Kidney (tissue), 14 donors: Measurements from ENCODE around the gene GNA14. TPM values are rescaled to one million over a fixed set of nuclear protein-coding genes. Genes with fewer than 3 reads are reported as not detected.

Experiments
- DNase-seq, 5 donors: peaks; one replicate each; pipeline ENCODE4 v3.0.0-alpha.2; 2013 to 2020
- FAIRE-seq: peaks from 2 replicates; lab custom pipeline; 2012; peaks lifted over from hg19 to GRCh38; lab: Jason Lieb, UNC
- H3K27ac ChIP-seq, 2 donors: one replicate each; pipeline ENCODE4 v1.7.0; 2013; ENCODE audit warnings: low read depth in 2 of 2, low read length in 2 of 2, inconsistent platforms in 1 of 2
- H3K27me3 ChIP-seq: one replicate; pipeline ENCODE4 v1.7.1; 2013; ENCODE audit warnings: low read length, inconsistent platforms; ENCODE audit not compliant: control insufficient read depth, insufficient read depth
- H3K36me3 ChIP-seq, 3 donors: one replicate each; pipeline versions ENCODE4 v1.7.0 to v1.7.1; 2013; ENCODE audit warnings: low read length in 3 of 3, control low read depth in 1 of 3, inconsistent platforms in 1 of 3; ENCODE audit not compliant: insufficient read depth in 3 of 3, control insufficient read depth in 2 of 3
- H3K4me1 ChIP-seq, 3 donors: one replicate each; pipeline versions ENCODE4 v1.7.0 to v1.7.1; 2013; ENCODE audit warnings: low read length in 3 of 3, inconsistent platforms in 1 of 3, low read depth in 1 of 3; ENCODE audit not compliant: control insufficient read depth in 2 of 3, insufficient read depth in 2 of 3
- H3K4me3 ChIP-seq, 3 donors: one replicate each; pipeline versions ENCODE4 v1.7.0 to v1.8.1; 2013; ENCODE audit warnings: low read length in 3 of 3, control low read depth in 1 of 3, inconsistent platforms in 1 of 3
- H3K9ac ChIP-seq, 3 donors: one replicate each; pipeline versions ENCODE4 v1.7.0 to v1.7.1; 2013; ENCODE audit warnings: low read length in 3 of 3, control low read depth in 1 of 3, inconsistent platforms in 1 of 3
- H3K9me3 ChIP-seq, 3 donors: one replicate each; pipeline versions ENCODE4 v1.7.0 to v1.7.1; 2013; ENCODE audit warnings: low read length in 3 of 3, control low read depth in 1 of 3, inconsistent platforms in 1 of 3; ENCODE audit not compliant: control insufficient read depth in 2 of 3, insufficient read depth in 1 of 3
- CTCF ChIP-seq: IDR thresholded peaks from 3 replicates; pipeline ENCODE4 v1.5.1; 2012; ENCODE audit warnings: mild to moderate bottlenecking, moderate library complexity, borderline replicate concordance; ENCODE audit not compliant: insufficient read depth; ENCODE audit errors: extremely low read depth
- intact Hi-C: fragments of 100-400 bp; cut with DNase I; formaldehyde crosslinking; loops from one replicate; pipeline ENCODE4 v1.11.1; 2022
- polyA plus RNA-seq: library from polyadenylated mRNA; stranded (reverse); fragments of 350-450 nt; fragmentation: Illumina TruSeq; extraction: RNeasy Lipid Tissue Mini Kit (QIAGEN cat#74804); gene quantifications from one replicate; pipeline ENCODE4 v1.2.3, GENCODE V29; 2014; ENCODE audit warnings: low read depth, low replicate concordance; ENCODE audit not compliant: insufficient read depth
- total RNA-seq: library from RNA; stranded (reverse); fragmentation: NEBNext Ultra II Directional; extraction: Animal tissue kit (Norgen Biotek cat#: 25700); gene quantifications from one replicate; pipeline ENCODE4 v1.2.1, GENCODE V29; 2021
- donor health status: control.
- donor health status: control.
- donor health status: control.
- donor health status: control.
- donor health status: control.
- donor health status: DM: yes; HTN: yes; CAD: no.
- donor health status: Normal renal cell carcinoma (clear cell type).

Gene GNA14
- total and polyA plus RNA-seq, 2 donors from 2014 or later: 6.5 to 10.4 TPM

DNA sequence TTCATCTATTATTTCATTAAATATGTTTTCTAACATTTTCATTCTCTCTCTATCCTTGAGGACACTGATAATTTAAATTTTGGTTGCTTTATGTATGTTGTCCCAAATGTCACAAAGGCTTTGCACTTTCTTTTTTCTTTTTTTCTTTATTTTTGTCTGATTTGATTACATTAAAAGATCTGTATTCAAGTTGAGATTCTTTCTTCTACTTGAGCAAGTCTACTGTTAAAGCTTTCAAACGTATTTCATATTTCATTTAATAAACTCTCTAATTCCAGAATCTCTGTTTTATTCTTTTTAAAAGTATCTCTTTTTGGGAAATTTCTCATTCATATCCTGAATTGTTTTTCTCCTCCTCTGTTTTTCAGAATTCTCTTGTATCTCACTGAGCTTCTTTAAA, 106.5 kb downstream of the GNA14 start:
- Histone ChIP-seq H3K27me3 (no peaks in the 10 kb centered on the region), H3K4me3 (no peak overlapping the region), H3K27ac (no peak overlapping the region), H3K36me3 (no peaks in the 10 kb centered on the region), H3K9me3 (peaks cover 0 to 16% (median 2%) of the 10 kb centered on the region in 3 donors), H3K4me1 (no peaks in the 10 kb centered on the region), H3K9ac (no peak overlapping the region)
- FAIRE-seq: no peak
- TF ChIP-seq CTCF: no peak
- no peak for DNase-seq
- intact Hi-C loops: no loop called here

- H3K27ac ChIP-seq: no peak overlapping the region
- FAIRE-seq (no peak), DNase-seq (no peak)
- TF ChIP-seq CTCF: no peak
- H3K4me1 ChIP-seq: no peaks in the 10 kb centered on the region
- H3K9ac ChIP-seq: no peak overlapping the region
- no peaks in the 10 kb centered on the region for H3K36me3 ChIP-seq
- intact Hi-C loops: no loop called here
- no peak overlapping the region for H3K4me3 ChIP-seq
- H3K9me3 ChIP-seq: peaks cover 0 to 16% (median 2%) of the 10 kb centered on the region in 3 donors
- no peaks in the 10 kb centered on the region for H3K27me3 ChIP-seq
Measured at GRCh38 chr9:77541055-77541454, 107.1 kb downstream of the GNA14 start.

GRCh38 chr9:77534376-77535057, 113.6 kb downstream of the GNA14 start:
- DNase-seq (peak in 1 of 5 donors; percentile 53), FAIRE-seq (no peak)
- Histone ChIP-seq H3K4me3 (no peak overlapping the region), H3K27me3 (no peaks in the 10 kb centered on the region), H3K27ac (no peak overlapping the region), H3K9me3 (no peaks in the 10 kb centered on the region), H3K36me3 (no peaks in the 10 kb centered on the region), H3K9ac (no peak overlapping the region), H3K4me1 (no peaks in the 10 kb centered on the region)
- no peak for TF ChIP-seq CTCF
- intact Hi-C loops: no loop called here
